ENCODE measurements around the gene GON7.
"Not testable (repeated sequence)": the region's sequence is repeated elsewhere in the genome, so short reads cannot be mapped to it uniquely, and the experiment has no call there.

Gene GON7

GRCh38 chr14:93200553-93200952, 6.3 kb downstream of the GON7 start:
- no peak for DNase-seq

GRCh38 chr14:93199031-93199430, 7.8 kb downstream of the GON7 start:
- DNase-seq, result no peak

- no peak for DNase-seq
Observed at GRCh38 chr14:93195316-93195999, 11.4 kb downstream of the GON7 start.

GRCh38 chr14:93186956-93187355, 19.9 kb downstream of the GON7 start:
- DNase-seq, result no peak

GRCh38 chr14:93186466-93186865, 20.4 kb downstream of the GON7 start:
- DNase-seq, result no peak

GRCh38 chr14:93185349-93185720, 21.5 kb downstream of the GON7 start:
- no peak for DNase-seq

GRCh38 chr14:93184391-93185348, 22.2 kb downstream of the GON7 start, which contains the start of the genes LYSET and MOAP1:
TSS of gene LYSET (plus strand) at chr14:93185317. CDS start at chr14:93185406, 89 bp downstream.
TSS of gene MOAP1 (minus strand) at chr14:93184897. CDS start at chr14:93184242, 655 bp downstream.
- peak; percentile 17 to 91 (median 86) for DNase-seq

GRCh38 chr14:93183596-93184317, 23.1 kb downstream of the GON7 start:
- DNase-seq, result no peak

- DNase-seq, result no peak
Observed at GRCh38 chr14:93175492-93175891, 31.4 kb downstream of the GON7 start.

- not testable (repeated sequence) for DNase-seq
Observed at GRCh38 chr14:93174731-93175130, 32.1 kb downstream of the GON7 start.

GRCh38 chr14:93173943-93174395, 32.9 kb downstream of the GON7 start:
- peak in 13 of 58 donors; percentile 6 to 64 (median 14) for DNase-seq

- DNase-seq, result no peak
Observed at GRCh38 chr14:93171376-93171775, 35.5 kb downstream of the GON7 start.

GRCh38 chr14:93170141-93170540, 36.7 kb downstream of the GON7 start:
- not testable (repeated sequence) for DNase-seq

GRCh38 chr14:93169619-93170018, 37.2 kb downstream of the GON7 start:
- DNase-seq, result not testable (repeated sequence)

- DNase-seq, result not testable (repeated sequence)
Observed at GRCh38 chr14:93168610-93169009, 38.3 kb downstream of the GON7 start.

GRCh38 chr14:93165271-93166265, 41.3 kb downstream of the GON7 start:
- not testable (repeated sequence) for DNase-seq

- DNase-seq, result no peak
Observed at GRCh38 chr14:93163564-93163963, 43.3 kb downstream of the GON7 start.

- DNase-seq, result no peak
Observed at GRCh38 chr14:93161411-93161940, 45.4 kb downstream of the GON7 start.

GRCh38 chr14:93160353-93160801, 46.5 kb downstream of the GON7 start:
- DNase-seq, result peak in 1 of 58 donors; percentile 3

All from anterior cingulate cortex (tissue), 58 donors.